Liver (tissue), 9 donors: Measurements from ENCODE around the gene ZIC2. TPM values are rescaled to one million over a fixed set of nuclear protein-coding genes. Genes with fewer than 3 reads are reported as not detected.

Source experiments
- DNase-seq: peaks from one replicate; pipeline ENCODE4 v3.0.0-alpha.2; 2017; ENCODE audit warnings: low spot score
- H3K27ac ChIP-seq, 2 donors: one replicate each; pipeline ENCODE4 v1.7.0; 2013; ENCODE audit warnings: inconsistent platforms in 2 of 2, low read length in 2 of 2, control low read depth in 1 of 2, low read depth in 1 of 2, mild to moderate bottlenecking in 1 of 2
- H3K27me3 ChIP-seq, 4 donors: one replicate each; pipeline versions ENCODE4 v1.6.1 to v1.7.0; 2013; ENCODE audit warnings: low read length in 3 of 4, inconsistent platforms in 1 of 4, mild to moderate bottlenecking in 1 of 4, moderate library complexity in 1 of 4; ENCODE audit not compliant: control insufficient read depth in 4 of 4, insufficient read depth in 4 of 4
- H3K36me3 ChIP-seq, 4 donors: one replicate each; pipeline versions ENCODE4 v1.6.1 to v1.7.0; 2013; ENCODE audit warnings: low read length in 3 of 4, mild to moderate bottlenecking in 3 of 4, low read depth in 1 of 4, moderate library complexity in 1 of 4; ENCODE audit not compliant: control insufficient read depth in 4 of 4, insufficient read depth in 3 of 4
- H3K4me1 ChIP-seq, 4 donors: one replicate each; pipeline versions ENCODE4 v1.6.1 to v1.7.0; 2013; ENCODE audit warnings: low read length in 3 of 4, mild to moderate bottlenecking in 3 of 4, moderate library complexity in 1 of 4; ENCODE audit not compliant: control insufficient read depth in 4 of 4, insufficient read depth in 4 of 4
- H3K4me3 ChIP-seq, 3 donors: one replicate each; pipeline versions ENCODE4 v1.6.1 to v1.7.0; 2013; ENCODE audit warnings: low read length in 3 of 3, control low read depth in 1 of 3, low read depth in 1 of 3, mild to moderate bottlenecking in 1 of 3
- H3K9ac ChIP-seq, 2 donors: one replicate each; pipeline ENCODE4 v1.7.0; 2013; ENCODE audit warnings: low read length in 2 of 2, mild to moderate bottlenecking in 2 of 2, moderate library complexity in 2 of 2, control low read depth in 1 of 2, low read depth in 1 of 2
- H3K9me3 ChIP-seq, 4 donors: one replicate each; pipeline versions ENCODE4 v1.6.1 to v1.7.0; 2013; ENCODE audit warnings: low read length in 3 of 4; ENCODE audit not compliant: control insufficient read depth in 4 of 4
- EGR1 ChIP-seq, 2 donors: IDR thresholded peaks; 2 replicates each; pipeline ENCODE4 v1.6.1; 2016 to 2018; ENCODE audit warnings: antibody characterized with exemption in 2 of 2, low read depth in 2 of 2
- FOXA1 ChIP-seq: IDR thresholded peaks from 2 replicates; pipeline ENCODE4 v1.6.1; 2016; ENCODE audit warnings: antibody characterized with exemption
- GABPA ChIP-seq, 2 donors: IDR thresholded peaks in 1 of 2; conservative IDR thresholded peaks in 1 of 2; 2 replicates each; pipeline ENCODE4 v1.6.1; 2016; ENCODE audit warnings: antibody characterized with exemption in 2 of 2, mild to moderate bottlenecking in 1 of 2, moderate library complexity in 1 of 2
- HNF4A ChIP-seq, 2 donors: conservative IDR thresholded peaks; 2 replicates each; pipeline ENCODE4 v1.6.1; 2016; ENCODE audit warnings: antibody characterized with exemption in 2 of 2, mild to moderate bottlenecking in 2 of 2
- HNF4G ChIP-seq: IDR thresholded peaks from 2 replicates; pipeline ENCODE4 v1.6.1; 2016; ENCODE audit warnings: antibody characterized with exemption
- JUND ChIP-seq, 2 donors: IDR thresholded peaks; 2 replicates each; pipeline ENCODE4 v1.6.1; 2016; ENCODE audit warnings: antibody characterized with exemption in 2 of 2
- NR2F2 ChIP-seq: IDR thresholded peaks from 2 replicates; pipeline ENCODE4 v1.6.1; 2016; ENCODE audit warnings: antibody characterized with exemption
- RAD21 ChIP-seq, 2 donors: IDR thresholded peaks; 2 replicates each; pipeline ENCODE4 v1.6.1; 2016; ENCODE audit warnings: antibody characterized with exemption in 2 of 2, mild to moderate bottlenecking in 2 of 2
- RXRA ChIP-seq, 2 donors: IDR thresholded peaks; 2 replicates each; pipeline ENCODE4 v1.6.1; 2017 to 2018; ENCODE audit warnings: antibody characterized with exemption in 2 of 2, mild to moderate bottlenecking in 1 of 2
- TAF1 ChIP-seq: conservative IDR thresholded peaks from 2 replicates; pipeline ENCODE4 v1.6.1; 2016; ENCODE audit warnings: antibody characterized with exemption, mild to moderate bottlenecking
- YY1 ChIP-seq: IDR thresholded peaks from 2 replicates; pipeline ENCODE4 v1.6.1; 2016; ENCODE audit warnings: antibody characterized with exemption, mild to moderate bottlenecking
- WGBS: extraction: QIAGEN DNeasy Blood & Tissue Kit; methylation state at CpG from one replicate; pipeline ENCODE4 v1.1.7; 2013; 5-methylcytosine and 5-hydroxymethylcytosine counted together
- polyA plus RNA-seq, 2 donors: library from polyadenylated mRNA; stranded (reverse) in 1 of 2; unstranded in 1 of 2; fragments of 200-250 nt in 1 of 2; fragments of >200 nt in 1 of 2; fragmentation: Nextera tagmentation in 1 of 2; extraction: Ambion mirVana in 1 of 2; gene quantifications; one replicate each; pipeline versions ENCODE4 v1.2.1 to v1.2.3, GENCODE V29; 2013 to 2015
- total RNA-seq, 2 donors: library from RNA; depleted of rRNA; stranded (reverse); fragments of >200 nt; gene quantifications; one replicate each; pipeline ENCODE4 v1.2.3, GENCODE V29; 2014
- TF ChIP-seq, protein P1 (sequence below): fragments of 150-350 bp; IDR thresholded peaks from 2 replicates; pipeline ENCODE4 v1.5.1; 2017; ENCODE audit warnings: improper control_type of control experiment, low read depth, low read length; ENCODE audit not compliant: missing input control
- TF ChIP-seq, protein P2 (sequence below): IDR thresholded peaks from 2 replicates; pipeline ENCODE4 v1.6.1; 2016; ENCODE audit warnings: antibody characterized with exemption
- TF ChIP-seq, protein P3 (sequence below): IDR thresholded peaks from 2 replicates; pipeline ENCODE4 v1.6.1; 2016; ENCODE audit warnings: antibody characterized with exemption, mild to moderate bottlenecking
- TF ChIP-seq, protein P4 (sequence below): IDR thresholded peaks from 2 replicates; pipeline ENCODE4 v1.6.1; 2016; ENCODE audit warnings: antibody characterized with exemption
- donor health status: healthy.
- donor health status: healthy.
- donor health status: healthy.
- donor health status: healthy.
- donor health status: healthy.

ZIC2 gene
- total and polyA plus RNA-seq, 4 donors: not detected

DNA sequence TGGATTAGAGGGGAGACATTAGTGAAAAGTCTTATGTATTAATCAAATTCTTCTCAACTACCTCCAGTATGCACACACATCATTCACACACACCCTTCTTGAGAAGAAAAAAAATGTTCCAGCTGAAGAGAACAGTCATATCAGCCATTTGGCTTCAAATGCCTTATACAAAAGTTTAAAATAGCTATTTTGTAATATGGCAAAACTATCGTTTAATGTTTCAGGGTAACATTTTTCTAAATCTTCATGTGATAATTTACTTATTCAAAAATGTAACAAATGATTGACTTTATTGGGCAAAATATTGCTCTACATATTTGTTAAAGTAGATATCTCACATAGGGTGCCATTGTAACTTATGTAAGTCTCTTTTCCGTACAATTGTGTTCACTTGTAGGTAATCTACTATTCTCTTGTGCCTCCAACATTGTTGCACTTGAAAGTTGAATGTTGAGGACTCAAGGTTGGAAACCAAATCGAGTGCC, 13.6 kb downstream of the ZIC2 start:
- Histone ChIP-seq H3K4me1 (peaks cover 0 to 5% (median 2%) of the 10 kb centered on the region in 4 donors), H3K9me3 (peaks cover 0 to 16% (median 3%) of the 10 kb centered on the region in 4 donors), H3K36me3 (no peaks in the 10 kb centered on the region), H3K27me3 (peaks cover 0 to 49% (median 31%) of the 10 kb centered on the region in 4 donors), H3K4me3 (no peak overlapping the region), H3K9ac (no peak overlapping the region), H3K27ac (no peak overlapping the region)
- WGBS: 20% methylated on average over 3 of the region's 3 CpGs
- no peak for DNase-seq
- no peak for TF ChIP-seq HNF4G
- TF ChIP-seq HNF4A (conservative IDR thresholded peaks at IDR 0.05): no peak
- TF ChIP-seq, protein P1, sequence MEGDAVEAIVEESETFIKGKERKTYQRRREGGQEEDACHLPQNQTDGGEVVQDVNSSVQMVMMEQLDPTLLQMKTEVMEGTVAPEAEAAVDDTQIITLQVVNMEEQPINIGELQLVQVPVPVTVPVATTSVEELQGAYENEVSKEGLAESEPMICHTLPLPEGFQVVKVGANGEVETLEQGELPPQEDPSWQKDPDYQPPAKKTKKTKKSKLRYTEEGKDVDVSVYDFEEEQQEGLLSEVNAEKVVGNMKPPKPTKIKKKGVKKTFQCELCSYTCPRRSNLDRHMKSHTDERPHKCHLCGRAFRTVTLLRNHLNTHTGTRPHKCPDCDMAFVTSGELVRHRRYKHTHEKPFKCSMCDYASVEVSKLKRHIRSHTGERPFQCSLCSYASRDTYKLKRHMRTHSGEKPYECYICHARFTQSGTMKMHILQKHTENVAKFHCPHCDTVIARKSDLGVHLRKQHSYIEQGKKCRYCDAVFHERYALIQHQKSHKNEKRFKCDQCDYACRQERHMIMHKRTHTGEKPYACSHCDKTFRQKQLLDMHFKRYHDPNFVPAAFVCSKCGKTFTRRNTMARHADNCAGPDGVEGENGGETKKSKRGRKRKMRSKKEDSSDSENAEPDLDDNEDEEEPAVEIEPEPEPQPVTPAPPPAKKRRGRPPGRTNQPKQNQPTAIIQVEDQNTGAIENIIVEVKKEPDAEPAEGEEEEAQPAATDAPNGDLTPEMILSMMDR: no peak
- TF ChIP-seq, protein P2, sequence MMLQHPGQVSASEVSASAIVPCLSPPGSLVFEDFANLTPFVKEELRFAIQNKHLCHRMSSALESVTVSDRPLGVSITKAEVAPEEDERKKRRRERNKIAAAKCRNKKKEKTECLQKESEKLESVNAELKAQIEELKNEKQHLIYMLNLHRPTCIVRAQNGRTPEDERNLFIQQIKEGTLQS: no peak
- no peak for TF ChIP-seq GABPA (IDR thresholded peaks at IDR 0.05 in 1 of 2, conservative IDR thresholded peaks at IDR 0.05 in 1 of 2)
- TF ChIP-seq TAF1: no peak
- TF ChIP-seq, protein P3, sequence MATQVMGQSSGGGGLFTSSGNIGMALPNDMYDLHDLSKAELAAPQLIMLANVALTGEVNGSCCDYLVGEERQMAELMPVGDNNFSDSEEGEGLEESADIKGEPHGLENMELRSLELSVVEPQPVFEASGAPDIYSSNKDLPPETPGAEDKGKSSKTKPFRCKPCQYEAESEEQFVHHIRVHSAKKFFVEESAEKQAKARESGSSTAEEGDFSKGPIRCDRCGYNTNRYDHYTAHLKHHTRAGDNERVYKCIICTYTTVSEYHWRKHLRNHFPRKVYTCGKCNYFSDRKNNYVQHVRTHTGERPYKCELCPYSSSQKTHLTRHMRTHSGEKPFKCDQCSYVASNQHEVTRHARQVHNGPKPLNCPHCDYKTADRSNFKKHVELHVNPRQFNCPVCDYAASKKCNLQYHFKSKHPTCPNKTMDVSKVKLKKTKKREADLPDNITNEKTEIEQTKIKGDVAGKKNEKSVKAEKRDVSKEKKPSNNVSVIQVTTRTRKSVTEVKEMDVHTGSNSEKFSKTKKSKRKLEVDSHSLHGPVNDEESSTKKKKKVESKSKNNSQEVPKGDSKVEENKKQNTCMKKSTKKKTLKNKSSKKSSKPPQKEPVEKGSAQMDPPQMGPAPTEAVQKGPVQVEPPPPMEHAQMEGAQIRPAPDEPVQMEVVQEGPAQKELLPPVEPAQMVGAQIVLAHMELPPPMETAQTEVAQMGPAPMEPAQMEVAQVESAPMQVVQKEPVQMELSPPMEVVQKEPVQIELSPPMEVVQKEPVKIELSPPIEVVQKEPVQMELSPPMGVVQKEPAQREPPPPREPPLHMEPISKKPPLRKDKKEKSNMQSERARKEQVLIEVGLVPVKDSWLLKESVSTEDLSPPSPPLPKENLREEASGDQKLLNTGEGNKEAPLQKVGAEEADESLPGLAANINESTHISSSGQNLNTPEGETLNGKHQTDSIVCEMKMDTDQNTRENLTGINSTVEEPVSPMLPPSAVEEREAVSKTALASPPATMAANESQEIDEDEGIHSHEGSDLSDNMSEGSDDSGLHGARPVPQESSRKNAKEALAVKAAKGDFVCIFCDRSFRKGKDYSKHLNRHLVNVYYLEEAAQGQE: no peak
- no peak for TF ChIP-seq RXRA (IDR thresholded peaks at IDR 0.05)
- TF ChIP-seq, protein P4, sequence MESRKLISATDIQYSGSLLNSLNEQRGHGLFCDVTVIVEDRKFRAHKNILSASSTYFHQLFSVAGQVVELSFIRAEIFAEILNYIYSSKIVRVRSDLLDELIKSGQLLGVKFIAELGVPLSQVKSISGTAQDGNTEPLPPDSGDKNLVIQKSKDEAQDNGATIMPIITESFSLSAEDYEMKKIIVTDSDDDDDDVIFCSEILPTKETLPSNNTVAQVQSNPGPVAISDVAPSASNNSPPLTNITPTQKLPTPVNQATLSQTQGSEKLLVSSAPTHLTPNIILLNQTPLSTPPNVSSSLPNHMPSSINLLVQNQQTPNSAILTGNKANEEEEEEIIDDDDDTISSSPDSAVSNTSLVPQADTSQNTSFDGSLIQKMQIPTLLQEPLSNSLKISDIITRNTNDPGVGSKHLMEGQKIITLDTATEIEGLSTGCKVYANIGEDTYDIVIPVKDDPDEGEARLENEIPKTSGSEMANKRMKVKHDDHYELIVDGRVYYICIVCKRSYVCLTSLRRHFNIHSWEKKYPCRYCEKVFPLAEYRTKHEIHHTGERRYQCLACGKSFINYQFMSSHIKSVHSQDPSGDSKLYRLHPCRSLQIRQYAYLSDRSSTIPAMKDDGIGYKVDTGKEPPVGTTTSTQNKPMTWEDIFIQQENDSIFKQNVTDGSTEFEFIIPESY: no peak
- no peak for TF ChIP-seq NR2F2
- TF ChIP-seq JUND (IDR thresholded peaks at IDR 0.05): no peak
- no peak for TF ChIP-seq YY1
- TF ChIP-seq EGR1 (IDR thresholded peaks at IDR 0.05; ENCODE audit: low read depth in 2 of 2): no peak

DNA sequence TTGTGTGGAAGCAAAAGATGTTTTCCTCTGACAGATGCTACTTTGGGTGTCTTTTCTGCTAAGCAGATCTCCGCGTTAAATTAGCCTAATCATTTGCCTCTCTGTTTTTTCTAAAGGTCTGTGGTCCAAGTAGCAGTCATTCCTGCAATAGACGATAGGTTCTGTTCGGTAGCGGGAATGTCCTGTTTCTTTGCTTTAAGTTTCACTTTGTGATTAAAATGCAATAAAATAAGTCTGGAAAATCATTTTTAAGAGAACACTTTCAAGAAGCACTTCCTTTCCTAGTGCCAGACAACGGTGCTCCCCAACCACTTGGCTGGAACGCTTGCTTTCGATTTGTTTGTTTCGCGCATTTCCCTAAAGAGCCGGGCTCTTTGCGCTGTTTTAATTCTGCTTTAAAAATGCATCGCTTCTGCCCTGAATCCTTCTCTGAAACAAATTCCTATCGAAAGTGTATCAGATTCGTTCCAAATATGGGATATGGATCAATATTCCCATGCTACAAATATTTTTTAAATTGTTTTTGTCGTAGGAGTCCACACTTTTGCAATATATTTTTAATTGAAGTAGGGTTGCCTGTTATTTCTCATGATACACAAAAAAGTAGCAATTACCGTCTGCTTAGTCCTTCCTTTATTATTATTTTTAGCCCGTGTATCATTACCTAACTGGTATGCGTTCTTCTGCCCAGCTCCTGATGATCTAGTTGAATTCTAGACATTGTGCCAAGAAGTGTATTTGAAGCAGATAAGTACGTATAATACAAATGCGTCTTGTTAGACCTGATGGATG, 14.2 kb downstream of the ZIC2 start:
- Histone ChIP-seq H3K27ac (no peak overlapping the region), H3K4me1 (peaks cover 0 to 5% (median under 1%) of the 10 kb centered on the region in 4 donors), H3K36me3 (no peaks in the 10 kb centered on the region), H3K9ac (no peak overlapping the region), H3K9me3 (peaks cover 0 to 16% (median 3%) of the 10 kb centered on the region in 4 donors), H3K4me3 (peak overlapping the region in 1 of 3 donors; percentile 13), H3K27me3 (peaks cover 0 to 47% (median 26%) of the 10 kb centered on the region in 4 donors)
- 9% methylated on average over 21 of the region's 21 CpGs for WGBS
- DNase-seq: no peak
- TF ChIP-seq RXRA (IDR thresholded peaks at IDR 0.05) (no peak), YY1 (no peak), EGR1 (IDR thresholded peaks at IDR 0.05; ENCODE audit: low read depth in 2 of 2) (no peak), RAD21 (IDR thresholded peaks at IDR 0.05) (no peak), FOXA1 (no peak), NR2F2 (no peak), HNF4A (conservative IDR thresholded peaks at IDR 0.05) (no peak)
- TF ChIP-seq, protein P3: no peak
- TF ChIP-seq, protein P2: no peak
- TF ChIP-seq, protein P1: no peak
